HCT116 (cell line): Measurements from ENCODE around the gene ZNF568. TPM values are rescaled to one million over a fixed set of nuclear protein-coding genes. Genes with fewer than 3 reads are reported as not detected.

Experiments
- ATAC-seq: fragments of 200-7000 bp; cut with Tn5 transposase; 2 replicates; pipeline ENCODE4 v1.9.1; 2020; ENCODE audit warnings: mild to moderate bottlenecking, moderate library complexity
- BruUV-seq: library from RNA; stranded (reverse); fragments of 400-500 nt; replicated peaks from 2 replicates; lab custom pipeline; 2021; lab: Mats Ljungman, UMichigan
- CTCF ChIA-PET: fragments of 300-600 bp; sonication (Branson Sonifier 250); formaldehyde crosslinking; loops from one replicate; lab custom pipeline; 2021; ENCODE audit warnings: antibody characterized with exemption; lab: Charles Lee
- POLR2A ChIA-PET: fragments of 300-600, 350-600 bp; sonication (Branson Sonifier 250); formaldehyde crosslinking; loops from one replicate; lab custom pipeline; 2021; ENCODE audit warnings: antibody characterized with exemption; lab: Charles Lee
- RAD21 ChIA-PET, 2 experiments: fragments of 300-600 bp; sonication (Branson Sonifier 250); formaldehyde crosslinking; loops; one replicate each; lab custom pipeline; 2023; ENCODE audit warnings: low total read pairs in 2 of 2; ENCODE audit not compliant: uncharacterized antibody in 2 of 2, unreplicated experiment in 2 of 2, low non-redundant PET in 1 of 2; lab: Charles Lee
- DNase-seq: peaks from one replicate; pipeline ENCODE4 v3.0.0-alpha.2; 2010; ENCODE audit warnings: low read depth, low spot score
- H2AFZ ChIP-seq: fragments of 200-600 bp; shearing (Covaris generic), sonication (generic); 2 replicates; pipeline ENCODE4 v1.6.1; 2017; ENCODE audit warnings: low read depth, mixed run types, mixed read lengths, antibody characterized with exemption, low read length; ENCODE audit not compliant: poor library complexity, severe bottlenecking
- H3K27ac ChIP-seq: 2 replicates; pipeline ENCODE4 v1.5.1; 2012; ENCODE audit warnings: low read depth, low read length
- H3K27me3 ChIP-seq: fragments of 200-600 bp; sonication (generic); 2 replicates; pipeline ENCODE4 v1.6.1; 2016; ENCODE audit warnings: mixed run types, low read length, mixed read lengths; ENCODE audit not compliant: insufficient read depth
- H3K36me3 ChIP-seq, 2 experiments: fragments of 200-500 bp in 1 of 2; fragments of 200-600 bp in 1 of 2; sonication (Bioruptor generic) in 1 of 2; sonication (generic) in 1 of 2; 2 replicates each; pipeline versions ENCODE4 v1.5.1 to v1.6.1; 2014 to 2016; ENCODE audit warnings: low read length in 2 of 2, inconsistent platforms in 1 of 2, mixed read lengths in 1 of 2, mixed run types in 1 of 2; ENCODE audit not compliant: insufficient read depth in 2 of 2, control insufficient read depth in 1 of 2
- H3K4me1 ChIP-seq, 2 experiments: fragments of 200-600 bp in 1 of 2; sonication (generic) in 1 of 2; 2 replicates each; pipeline versions ENCODE4 v1.5.1 to v1.6.1; 2012 to 2017; ENCODE audit warnings: low read length in 2 of 2, inconsistent platforms in 1 of 2, mild to moderate bottlenecking in 1 of 2, mixed read lengths in 1 of 2, mixed run types in 1 of 2, moderate library complexity in 1 of 2; ENCODE audit not compliant: insufficient read depth in 2 of 2, control insufficient read depth in 1 of 2
- H3K4me2 ChIP-seq: fragments of 200-600 bp; sonication (generic); 2 replicates; pipeline ENCODE4 v1.6.1; 2017; ENCODE audit warnings: mixed run types, low read length, mixed read lengths
- H3K4me3 ChIP-seq, 2 experiments: fragments of 200-600 bp in 1 of 2; sonication (generic) in 1 of 2; replicated peaks in 1 of 2; 2 replicates each; pipeline ENCODE4 v1.5.1; 2011 to 2016; ENCODE audit warnings: low read length in 2 of 2, control low read depth in 1 of 2, low read depth in 1 of 2, mild to moderate bottlenecking in 1 of 2, mixed read lengths in 1 of 2, mixed run types in 1 of 2
- H3K79me2 ChIP-seq: fragments of 200-600 bp; sonication (generic); 2 replicates; pipeline ENCODE4 v1.6.1; 2017; ENCODE audit warnings: mild to moderate bottlenecking, mixed run types, low read length, moderate library complexity, mixed read lengths; ENCODE audit not compliant: insufficient read depth
- H3K9ac ChIP-seq: fragments of 200-600 bp; sonication (generic); 2 replicates; pipeline ENCODE4 v1.6.1; 2016; ENCODE audit warnings: low read length, mixed read lengths
- H3K9me2 ChIP-seq: fragments of 200-600 bp; sonication (generic), shearing (Covaris generic); 2 replicates; pipeline ENCODE4 v1.6.1; 2017; ENCODE audit warnings: mixed run types, mild to moderate bottlenecking, moderate library complexity; ENCODE audit not compliant: insufficient read depth
- H3K9me3 ChIP-seq, 2 experiments: fragments of 200-500 bp in 1 of 2; fragments of 200-600 bp in 1 of 2; sonication (Bioruptor generic) in 1 of 2; sonication (generic) in 1 of 2; 2 replicates each; pipeline ENCODE4 v1.6.1; 2014 to 2017; ENCODE audit warnings: low read length in 2 of 2, mixed read lengths in 2 of 2, inconsistent platforms in 1 of 2, low read depth in 1 of 2, mild to moderate bottlenecking in 1 of 2, mixed run types in 1 of 2, moderate library complexity in 1 of 2; ENCODE audit not compliant: control insufficient read depth in 1 of 2, insufficient read depth in 1 of 2
- H4K20me1 ChIP-seq: fragments of 200-600 bp; sonication (generic), shearing (Covaris generic); 2 replicates; pipeline ENCODE4 v1.6.1; 2017; ENCODE audit warnings: mixed run types, mild to moderate bottlenecking, moderate library complexity; ENCODE audit not compliant: insufficient read depth
- ATF3 ChIP-seq: IDR thresholded peaks from 2 replicates; pipeline ENCODE4 v1.6.1; 2012
- CTCF ChIP-seq, 3 experiments: fragments of 200-600 bp in 1 of 3; sonication (generic) in 1 of 3; IDR thresholded peaks in 2 of 3; conservative IDR thresholded peaks in 1 of 3; 2 replicates each; pipeline ENCODE4 v1.5.1; 2012 to 2017; ENCODE audit warnings: low read depth in 2 of 3, low read length in 2 of 3, antibody characterized with exemption in 1 of 3, borderline replicate concordance in 1 of 3, control low read depth in 1 of 3, mild to moderate bottlenecking in 1 of 3, mixed read lengths in 1 of 3, mixed run types in 1 of 3, moderate library complexity in 1 of 3; ENCODE audit not compliant: insufficient read depth in 1 of 3
- EGR1 ChIP-seq: IDR thresholded peaks from 2 replicates; pipeline ENCODE4 v1.6.1; 2012; ENCODE audit warnings: low read depth
- JUND ChIP-seq: IDR thresholded peaks from 2 replicates; pipeline ENCODE4 v1.6.1; 2012
- REST ChIP-seq: IDR thresholded peaks from 2 replicates; pipeline ENCODE4 v1.6.1; 2012; ENCODE audit warnings: low read depth
- SIN3A ChIP-seq: IDR thresholded peaks from 2 replicates; pipeline ENCODE4 v1.6.1; 2012; ENCODE audit warnings: low read depth
- SRF ChIP-seq: IDR thresholded peaks from 2 replicates; pipeline ENCODE4 v1.6.1; 2012; ENCODE audit warnings: low read depth
- YY1 ChIP-seq: IDR thresholded peaks from 2 replicates; pipeline ENCODE4 v1.6.1; 2011; ENCODE audit warnings: low read length, low read depth, moderate library complexity, mild to moderate bottlenecking; ENCODE audit not compliant: insufficient replicate concordance; ENCODE audit errors: extremely low read depth
- intact Hi-C: fragments of 100-400 bp; cut with micrococcal nuclease; formaldehyde crosslinking; loops from 2 replicates; pipeline ENCODE4 v1.10.0; 2022
- total RNA-seq: library from RNA; stranded (reverse); gene quantifications from one replicate; pipeline ENCODE4 v1.2.1, GENCODE V29; 2021; ENCODE audit not compliant: unreplicated experiment

ZNF568 gene
- total RNA-seq, 1 experiment from 2014 or later: not detected

GRCh38 chr19:36962346-36962745 lies 46.2 kb downstream of the ZNF568 start (continued):
- TF ChIP-seq CTCF (IDR thresholded peaks at IDR 0.05 in 2 of 3, conservative IDR thresholded peaks at IDR 0.05 in 1 of 3; ENCODE audit: borderline replicate concordance in 1 of 3, insufficient read depth in 1 of 3, low read depth in 2 of 3, low read length in 2 of 3) (no peak), ATF3 (no peak), EGR1 (no peak), JUND (no peak), SIN3A (no peak)

DNA sequence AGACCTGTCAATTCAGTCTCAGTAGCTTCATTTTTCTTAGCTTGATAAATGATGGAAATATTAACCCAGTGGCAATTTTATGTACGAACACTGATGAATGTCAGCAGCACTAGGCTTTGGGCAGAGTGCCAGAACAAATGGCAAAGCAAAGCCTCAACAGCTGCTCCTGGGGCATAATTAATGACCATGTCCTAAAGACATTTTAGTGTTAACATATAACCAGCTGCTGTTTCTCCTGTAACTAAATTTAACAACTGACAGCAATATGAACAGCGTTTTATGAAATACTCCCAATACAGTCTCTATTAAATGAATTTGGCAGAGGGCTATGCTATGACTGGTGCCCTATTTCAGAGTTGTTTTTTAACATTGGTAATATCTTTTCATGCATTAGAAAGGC lies 47.1 kb downstream of the ZNF568 start:
- ChIA-PET RAD21 (no interaction called here), POLR2A (no interaction called here)
- DNase-seq: no peak
- no peaks in the 10 kb centered on the region for H3K4me1 ChIP-seq
- H2AFZ ChIP-seq: no peak overlapping the region
- H3K36me3 ChIP-seq: no peaks in the 10 kb centered on the region
- no peak overlapping the region for H3K4me3 ChIP-seq
- TF ChIP-seq SRF (no peak), EGR1 (no peak), REST (no peak), YY1 (no peak), SIN3A (no peak)
- TF ChIP-seq, all 23 proteins: peak for 0
- peaks cover 13% of the 10 kb centered on the region in 2 experiments; a peak in 2 of 4 replicates for H3K9me3 ChIP-seq
- no TSS peak for BruUV-seq
- H3K27me3 ChIP-seq: no peaks in the 10 kb centered on the region
- H3K27ac ChIP-seq: no peak overlapping the region
- no peaks in the 10 kb centered on the region for H3K9me2 ChIP-seq
- no peak overlapping the region for H3K4me2 ChIP-seq
- H3K9ac ChIP-seq: no peak overlapping the region
- intact Hi-C loops: no loop called here
- no peaks in the 10 kb centered on the region for H3K79me2 ChIP-seq
- CTCF ChIA-PET: no interaction called here
- no peak for ATAC-seq
- no peaks in the 10 kb centered on the region for H4K20me1 ChIP-seq
